ENCODE results near the gene HSF2BP. TPM values are rescaled to one million over a fixed set of nuclear protein-coding genes. Genes with fewer than 3 reads are reported as not detected.

The HSF2BP gene
- total and polyA plus RNA-seq, 8 donors: 0.23 to 1.5 (median 0.31) TPM; not detected in 3

DNA sequence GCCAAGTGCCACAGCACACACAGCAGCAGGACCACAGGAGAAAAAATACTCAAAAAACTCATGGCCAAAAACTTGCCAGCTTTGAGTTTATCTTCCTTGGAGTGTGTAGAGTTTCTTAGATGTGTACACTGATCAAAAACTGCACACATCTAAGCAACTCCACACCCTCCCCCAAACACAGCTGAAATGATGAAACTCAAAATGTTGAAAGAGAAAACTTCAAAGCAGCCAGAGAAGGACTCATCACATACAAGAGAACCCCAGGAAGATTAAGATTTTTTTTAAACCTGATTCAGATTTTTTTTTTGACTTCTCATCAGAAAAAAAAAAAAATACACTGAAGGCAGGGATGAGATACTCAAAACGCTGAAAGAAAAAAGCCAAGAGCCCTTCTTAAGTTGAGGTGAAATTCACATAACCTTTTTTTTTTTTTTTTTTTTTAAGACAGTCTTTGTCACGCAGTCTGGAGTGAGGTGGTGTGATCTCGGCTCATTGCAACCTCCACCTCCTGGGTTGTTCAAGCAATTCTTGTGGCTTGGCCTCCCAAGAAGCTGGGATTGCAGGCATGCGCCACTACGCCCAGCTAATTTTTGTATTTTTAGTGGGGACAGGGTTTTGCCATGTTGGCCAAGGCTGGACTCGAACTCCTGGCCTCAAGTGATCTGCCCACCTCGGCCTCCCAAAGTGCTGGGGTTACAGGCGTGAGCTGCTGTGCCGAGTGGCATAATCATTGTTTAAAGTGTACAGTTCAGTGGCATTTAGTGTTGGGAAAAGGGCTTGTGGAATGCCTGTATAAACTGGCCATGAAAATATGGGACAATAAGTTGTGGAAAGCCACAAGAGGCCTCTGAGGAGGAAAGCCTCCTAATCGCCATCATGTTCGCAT is 38.7 kb upstream of the HSF2BP start:
- no peak for DNase-seq
- 85 to 89% (median 87%) methylated on average over 11 of the region's 11 CpGs for WGBS, 5 donors
- Histone ChIP-seq H3K36me3 (peaks cover 15 to 44% (median 36%) of the 10 kb centered on the region in 4 donors), H3K9me3 (no peaks in the 10 kb centered on the region), H3K27me3 (no peaks in the 10 kb centered on the region), H3K4me3 (no peak overlapping the region), H3K4me1 (peaks cover 0 to 15% (median 13%) of the 10 kb centered on the region in 4 donors), H3K27ac (no peak overlapping the region)
- TF ChIP-seq POLR2AphosphoS5 (IDR thresholded peaks at IDR 0.05): no peak
- no peak for TF ChIP-seq POLR2A (IDR thresholded peaks at IDR 0.05)
- intact Hi-C loops (cut with DNase I; ENCODE audit: low total_unique reads): loop anchor here (10.0 kb wide), 1 partner anchor 57 kb away; no protein-coding TSS in a partner anchor

DNA sequence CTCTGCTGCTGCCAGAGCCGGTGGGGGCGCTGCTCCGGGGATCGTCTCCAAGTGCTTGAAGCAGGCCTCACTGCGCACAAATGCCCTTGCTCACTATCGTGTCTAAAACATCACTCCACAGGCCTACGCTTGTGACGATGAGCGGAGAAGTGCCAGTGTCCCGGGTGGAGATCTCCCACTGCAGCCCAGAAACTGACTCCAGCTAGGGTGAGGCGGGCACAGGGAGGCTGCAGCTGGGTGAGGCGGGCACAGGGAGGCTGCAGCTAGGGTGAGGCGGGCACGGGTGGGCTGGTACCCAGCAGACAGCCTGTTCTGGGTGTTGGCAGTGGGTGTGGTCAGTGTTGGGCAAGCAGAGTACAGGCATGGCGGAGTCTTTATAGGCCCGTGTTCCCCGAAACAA is 36.9 kb upstream of the HSF2BP start:
- H3K36me3 ChIP-seq: peaks cover 30 to 61% (median 54%) of the 10 kb centered on the region in 4 donors
- no peaks in the 10 kb centered on the region for H3K9me3 ChIP-seq
- intact Hi-C loops (cut with DNase I; ENCODE audit: low total_unique reads): loop anchor here (10.0 kb wide), 1 partner anchor 59 kb away; no protein-coding TSS in a partner anchor
- 92 to 98% (median 94%) methylated on average over 17 of the region's 17 CpGs for WGBS, 5 donors
- DNase-seq: no peak
- peaks cover 0 to 8% (median 2%) of the 10 kb centered on the region in 4 donors for H3K4me1 ChIP-seq
- TF ChIP-seq POLR2AphosphoS5 (IDR thresholded peaks at IDR 0.05) (no peak), CTCF (IDR thresholded peaks at IDR 0.05) (no peak), EP300 (IDR thresholded peaks at IDR 0.05) (no peak), POLR2A (IDR thresholded peaks at IDR 0.05) (no peak)
- H3K27me3 ChIP-seq: no peaks in the 10 kb centered on the region
- no peak overlapping the region for H3K27ac ChIP-seq
- H3K4me3 ChIP-seq: no peak overlapping the region

DNA sequence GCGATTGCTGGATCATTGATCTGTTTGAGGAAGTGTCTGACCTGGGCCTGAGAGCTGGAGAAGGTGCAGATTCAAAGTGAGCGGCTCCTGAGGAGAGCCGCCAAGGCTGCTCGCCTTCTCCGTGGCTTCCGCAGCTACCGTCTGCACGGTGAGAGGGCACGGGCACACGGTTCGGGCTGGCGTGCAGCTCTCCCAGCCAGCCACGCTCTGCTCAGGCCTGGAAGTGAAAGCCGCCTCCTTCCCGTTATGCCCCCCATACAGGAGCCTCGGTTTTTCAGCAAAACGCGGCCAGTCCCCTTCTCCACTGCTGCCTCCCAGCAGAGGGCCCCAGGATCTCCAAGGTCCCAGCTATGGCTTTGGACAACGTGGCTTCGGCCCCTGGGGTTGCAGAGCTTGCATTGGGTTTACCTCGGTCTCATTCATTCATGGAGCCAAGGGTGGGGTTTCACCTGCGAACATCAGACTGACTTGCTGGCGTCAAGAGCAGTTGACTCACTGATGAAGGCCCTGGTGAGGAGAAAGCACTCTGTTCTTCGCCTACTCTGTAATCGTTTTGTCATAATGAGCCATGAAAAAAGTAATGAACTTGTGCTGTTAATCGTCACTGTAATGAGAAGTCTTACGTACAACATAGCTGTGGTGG is 35.3 kb upstream of the HSF2BP start:
- no peak overlapping the region for H3K27ac ChIP-seq
- peaks cover 45 to 78% (median 71%) of the 10 kb centered on the region in 4 donors for H3K36me3 ChIP-seq
- WGBS, 5 donors: 83 to 92% (median 91%) methylated on average over 27 of the region's 27 CpGs

GRCh38 chr21:43693981-43694380 is 34.7 kb upstream of the HSF2BP start:
- peaks cover 50 to 84% (median 77%) of the 10 kb centered on the region in 4 donors for H3K36me3 ChIP-seq
- 93 to 97% (median 94%) methylated on average over 23 of the region's 23 CpGs for WGBS, 5 donors
- intact Hi-C loops (cut with DNase I; ENCODE audit: low total_unique reads): loop anchor here (10.0 kb wide), 1 partner anchor 61 kb away; no protein-coding TSS in a partner anchor

More for the DNA sequence above, 35.3 kb upstream of the HSF2BP start:
- no peak for DNase-seq
- Histone ChIP-seq H3K27me3 (no peaks in the 10 kb centered on the region), H3K4me1 (no peaks in the 10 kb centered on the region), H3K9me3 (no peaks in the 10 kb centered on the region), H3K4me3 (no peak overlapping the region)
- intact Hi-C loops (cut with DNase I; ENCODE audit: low total_unique reads): loop anchor here (10.0 kb wide), 1 partner anchor 60 kb away; no protein-coding TSS in a partner anchor
- TF ChIP-seq POLR2A (IDR thresholded peaks at IDR 0.05) (no peak), EP300 (IDR thresholded peaks at IDR 0.05) (no peak), CTCF (IDR thresholded peaks at IDR 0.05) (no peak), POLR2AphosphoS5 (IDR thresholded peaks at IDR 0.05) (no peak)

More at GRCh38 chr21:43693981-43694380, 34.7 kb upstream of the HSF2BP start:
- Histone ChIP-seq H3K4me1 (no peaks in the 10 kb centered on the region), H3K27ac (no peak overlapping the region), H3K9me3 (no peaks in the 10 kb centered on the region), H3K4me3 (no peak overlapping the region), H3K27me3 (no peaks in the 10 kb centered on the region)
- TF ChIP-seq CTCF (IDR thresholded peaks at IDR 0.05) (no peak), EP300 (IDR thresholded peaks at IDR 0.05) (no peak), POLR2AphosphoS5 (IDR thresholded peaks at IDR 0.05) (no peak), POLR2A (IDR thresholded peaks at IDR 0.05) (no peak)
- no peak for DNase-seq

Data from stomach (tissue), 9 donors.